LNCAP (cell line): ENCODE data around the gene USH1C.

Experiments used
- TF ChIP-seq, protein P1 (sequence below): fragments of 450-650 bp; IDR thresholded peaks from 2 replicates; pipeline ENCODE4 v1.5.1; 2017; ENCODE audit warnings: mild to moderate bottlenecking

USH1C gene

GRCh38 chr11:17443926-17444690 is 100.1 kb downstream of the USH1C start:
- TF ChIP-seq, protein P1, sequence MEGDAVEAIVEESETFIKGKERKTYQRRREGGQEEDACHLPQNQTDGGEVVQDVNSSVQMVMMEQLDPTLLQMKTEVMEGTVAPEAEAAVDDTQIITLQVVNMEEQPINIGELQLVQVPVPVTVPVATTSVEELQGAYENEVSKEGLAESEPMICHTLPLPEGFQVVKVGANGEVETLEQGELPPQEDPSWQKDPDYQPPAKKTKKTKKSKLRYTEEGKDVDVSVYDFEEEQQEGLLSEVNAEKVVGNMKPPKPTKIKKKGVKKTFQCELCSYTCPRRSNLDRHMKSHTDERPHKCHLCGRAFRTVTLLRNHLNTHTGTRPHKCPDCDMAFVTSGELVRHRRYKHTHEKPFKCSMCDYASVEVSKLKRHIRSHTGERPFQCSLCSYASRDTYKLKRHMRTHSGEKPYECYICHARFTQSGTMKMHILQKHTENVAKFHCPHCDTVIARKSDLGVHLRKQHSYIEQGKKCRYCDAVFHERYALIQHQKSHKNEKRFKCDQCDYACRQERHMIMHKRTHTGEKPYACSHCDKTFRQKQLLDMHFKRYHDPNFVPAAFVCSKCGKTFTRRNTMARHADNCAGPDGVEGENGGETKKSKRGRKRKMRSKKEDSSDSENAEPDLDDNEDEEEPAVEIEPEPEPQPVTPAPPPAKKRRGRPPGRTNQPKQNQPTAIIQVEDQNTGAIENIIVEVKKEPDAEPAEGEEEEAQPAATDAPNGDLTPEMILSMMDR = no peak
